HG03439 (cell line): ENCODE data around the gene KIAA1614.
"Not testable (repeated sequence)": the region's sequence is repeated elsewhere in the genome, so short reads cannot be mapped to it uniquely, and the experiment has no call there.

Experiments used
- ATAC-seq: cut with Tn5 transposase; IDR thresholded peaks from one replicate; pipeline ENCODE4 v1.9.1; 2021; ENCODE audit warnings: mild to moderate bottlenecking, moderate library complexity; ENCODE audit not compliant: unreplicated experiment

The KIAA1614 gene

DNA sequence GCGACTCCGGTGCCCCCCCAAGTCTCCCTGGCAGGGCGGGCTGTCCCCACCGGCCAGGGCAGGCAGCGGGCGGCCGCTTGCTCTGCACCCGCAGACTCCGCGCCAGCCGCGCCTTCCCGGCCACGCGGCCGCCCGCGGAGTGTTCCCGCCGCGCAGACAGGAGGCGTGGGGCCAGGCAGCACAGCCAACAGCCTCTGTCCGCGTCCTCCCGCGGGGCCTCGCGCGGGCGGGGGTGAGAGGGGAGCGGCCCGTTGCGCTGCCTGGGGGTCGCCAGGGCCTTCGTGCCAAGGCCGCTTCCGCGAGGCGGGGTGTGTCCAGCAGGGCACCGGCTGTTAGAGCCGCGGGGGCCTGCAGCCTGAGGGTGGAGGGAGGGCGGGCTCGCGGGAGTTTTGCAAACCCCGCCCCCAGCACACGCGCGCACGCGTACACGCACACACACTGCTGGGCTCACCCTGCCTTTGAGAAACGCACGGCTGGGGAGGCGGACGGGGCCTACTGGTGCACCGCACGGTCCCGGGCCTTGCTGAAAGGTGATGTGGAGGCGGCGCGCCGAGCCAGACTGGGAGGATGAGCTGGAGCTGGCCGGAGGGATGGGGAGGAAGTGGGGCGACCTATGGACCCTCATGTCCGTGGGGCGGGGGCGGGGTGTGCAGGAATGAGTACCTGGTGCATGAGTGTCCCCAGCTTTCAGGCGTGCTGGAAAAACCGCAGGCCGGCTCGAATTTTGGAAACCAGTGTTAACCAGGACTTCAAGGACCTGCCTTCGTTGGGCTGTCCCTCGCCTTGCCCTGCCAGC lies 41.5 kb downstream of the KIAA1614 start:
- ATAC-seq, result peak; percentile 71

DNA sequence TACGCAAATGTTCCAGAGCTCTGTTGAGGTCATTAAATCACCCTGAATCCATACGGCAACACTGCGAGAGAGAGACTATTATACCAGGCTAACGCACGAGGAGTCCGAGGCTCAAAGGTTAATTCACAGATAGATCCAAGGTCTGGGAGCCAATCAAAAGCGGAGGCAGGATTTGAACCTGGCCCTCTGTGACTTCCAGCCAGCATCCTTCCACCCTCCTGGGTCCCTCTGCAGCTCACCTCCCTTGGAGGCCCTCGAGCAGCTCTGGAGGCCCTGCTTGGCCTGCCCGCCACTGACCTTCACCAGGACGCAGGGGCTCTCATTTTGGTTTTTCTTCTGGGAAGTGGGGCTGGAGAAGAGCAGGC lies 42.1 kb downstream of the KIAA1614 start:
- ATAC-seq, result no peak

DNA sequence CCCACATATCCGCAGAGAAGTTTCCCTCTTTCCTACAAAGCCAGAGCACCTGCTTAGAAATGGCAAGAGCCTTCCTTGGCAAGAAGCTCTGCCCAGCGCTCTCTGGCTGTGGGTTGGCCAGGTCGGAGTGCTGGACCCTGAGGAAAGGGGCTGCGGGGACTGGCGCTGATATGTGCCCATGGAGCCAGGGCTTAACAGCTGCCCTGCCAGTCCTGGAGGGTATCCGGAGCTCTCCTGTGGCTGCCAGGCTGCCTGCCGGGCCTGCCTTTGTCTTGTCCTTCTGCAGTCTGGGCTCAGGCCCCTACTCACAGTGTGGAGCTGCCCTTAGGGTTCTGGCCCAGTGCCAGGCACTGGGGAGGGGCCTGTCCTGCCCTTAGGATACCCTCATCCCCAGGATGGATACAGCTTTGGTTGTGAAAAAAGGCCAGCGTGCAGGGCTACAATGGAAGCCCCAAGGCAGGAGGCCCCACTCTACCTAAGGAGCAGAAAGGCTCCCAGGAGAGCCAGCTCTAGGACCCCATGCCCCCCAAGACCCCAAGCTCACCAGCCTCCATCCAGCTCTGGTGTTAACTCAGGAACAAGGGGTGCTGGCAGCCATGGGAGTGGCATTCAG lies 43.4 kb downstream of the KIAA1614 start:
- ATAC-seq, result no peak

DNA sequence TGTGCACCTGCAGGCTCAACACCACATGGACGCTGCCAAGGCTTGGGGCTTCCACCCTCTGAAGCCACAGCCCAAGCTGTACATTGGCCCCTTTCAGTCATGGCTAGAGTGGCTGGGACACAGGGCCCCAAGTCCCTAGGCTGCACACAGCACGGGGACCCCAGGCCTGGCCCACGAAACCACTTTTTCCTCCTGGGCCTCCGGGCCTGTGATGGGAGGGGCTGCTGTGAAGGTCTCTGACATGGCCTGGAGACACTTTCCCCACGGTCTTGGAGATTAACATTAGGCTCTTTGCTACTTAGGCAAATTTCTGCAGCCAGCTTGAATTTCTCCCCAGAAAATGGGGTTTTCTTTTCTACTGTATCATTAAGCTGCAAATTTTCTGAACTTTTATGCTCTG lies 46.9 kb downstream of the KIAA1614 start:
- ATAC-seq, result not testable (repeated sequence)

DNA sequence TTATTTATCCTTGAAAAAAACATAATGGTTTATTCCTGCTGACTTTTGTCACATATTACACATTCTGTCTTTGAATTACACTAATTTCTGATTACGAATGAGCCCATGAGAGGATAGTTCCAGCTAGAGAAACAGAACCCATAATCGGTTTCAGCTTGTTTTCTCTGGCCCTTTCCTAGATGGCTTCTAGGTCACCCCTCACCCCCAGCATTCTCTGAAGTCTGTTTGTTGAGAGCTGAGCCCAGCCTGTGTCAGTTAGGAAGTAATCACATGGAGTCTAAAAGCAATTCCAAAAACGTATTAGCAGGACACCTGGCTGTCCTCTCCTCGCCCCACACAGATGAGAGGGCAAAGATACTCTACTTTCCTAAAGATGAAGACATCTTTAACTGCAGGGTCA lies 48.9 kb downstream of the KIAA1614 start:
- ATAC-seq, result no peak

DNA sequence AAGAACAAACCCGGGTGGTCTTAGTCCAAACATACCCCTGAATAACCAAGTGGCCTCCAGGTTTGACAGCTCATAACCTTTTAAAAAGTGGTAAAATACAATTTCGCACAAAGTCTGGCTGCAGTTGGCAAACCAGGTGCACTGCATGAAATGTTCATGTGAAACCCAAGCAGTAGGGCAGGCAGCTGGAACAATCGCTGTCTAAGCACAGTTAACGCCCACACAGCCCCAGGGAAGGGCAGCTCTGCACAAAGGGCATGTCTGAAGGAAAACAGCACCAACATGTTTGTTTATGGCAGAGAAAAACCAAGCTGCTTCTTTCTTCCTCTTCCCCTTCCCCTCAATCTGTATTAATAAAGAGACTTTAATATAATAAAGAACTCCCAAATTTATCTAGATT lies 49.5 kb downstream of the KIAA1614 start:
- ATAC-seq, result no peak

DNA sequence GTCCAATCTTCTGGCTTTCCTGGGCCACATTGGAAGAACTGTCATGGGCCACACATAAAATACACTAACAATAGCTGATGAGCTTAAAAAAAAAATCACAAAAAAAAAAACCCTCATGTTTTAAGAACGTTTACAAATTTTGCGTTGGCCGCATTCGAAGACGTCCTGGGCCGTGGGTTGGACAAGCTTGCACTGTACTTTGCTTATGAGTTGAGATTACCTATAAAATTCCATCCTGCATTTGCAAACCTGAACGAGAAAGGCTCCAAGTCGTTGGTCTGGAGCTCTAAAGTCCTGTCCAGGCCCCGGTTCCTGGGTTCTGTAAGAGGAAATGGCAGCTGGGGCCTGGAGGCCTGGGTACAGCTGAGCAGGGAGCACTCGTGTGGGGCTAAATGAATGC lies 51.4 kb downstream of the KIAA1614 start:
- no peak for ATAC-seq

DNA sequence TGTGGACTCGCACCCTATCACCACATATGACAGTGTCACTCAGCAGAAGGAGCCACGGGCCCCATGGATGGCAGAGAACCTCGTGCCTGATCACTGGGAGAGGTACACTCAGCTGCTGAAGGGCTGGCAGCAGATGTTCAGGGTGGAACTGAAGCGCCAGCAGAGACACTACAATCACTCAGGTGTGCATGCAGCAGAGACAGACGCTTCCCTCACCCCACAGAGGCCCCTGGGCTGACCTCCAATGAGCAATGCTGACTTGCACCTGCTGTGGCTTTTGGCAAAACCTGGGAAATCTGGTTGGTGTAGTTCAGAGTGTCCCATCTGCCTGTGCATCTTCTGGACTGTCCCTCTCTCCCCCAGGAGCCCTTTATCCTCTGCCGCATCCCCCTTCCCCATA lies 51.9 kb downstream of the KIAA1614 start:
- no peak for ATAC-seq

DNA sequence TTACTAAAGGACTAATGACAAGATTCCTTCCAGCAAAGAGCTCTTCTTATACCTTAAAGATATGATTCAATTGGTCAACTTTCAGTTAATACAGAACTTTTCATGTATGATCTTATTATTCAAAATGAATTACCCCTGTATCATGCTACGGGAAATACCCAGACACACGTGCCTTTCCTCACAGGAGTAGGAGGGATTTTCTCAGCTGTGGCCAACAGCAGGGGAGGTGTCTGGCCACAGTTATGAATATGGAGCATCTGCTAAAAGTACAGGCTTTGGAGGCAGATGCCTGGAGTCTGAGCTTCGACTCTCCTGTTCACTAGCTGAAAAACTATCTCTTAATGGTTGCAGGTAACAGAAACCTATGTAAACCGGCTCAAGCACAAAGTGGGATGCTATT lies 53.6 kb downstream of the KIAA1614 start:
- ATAC-seq, result no peak

DNA sequence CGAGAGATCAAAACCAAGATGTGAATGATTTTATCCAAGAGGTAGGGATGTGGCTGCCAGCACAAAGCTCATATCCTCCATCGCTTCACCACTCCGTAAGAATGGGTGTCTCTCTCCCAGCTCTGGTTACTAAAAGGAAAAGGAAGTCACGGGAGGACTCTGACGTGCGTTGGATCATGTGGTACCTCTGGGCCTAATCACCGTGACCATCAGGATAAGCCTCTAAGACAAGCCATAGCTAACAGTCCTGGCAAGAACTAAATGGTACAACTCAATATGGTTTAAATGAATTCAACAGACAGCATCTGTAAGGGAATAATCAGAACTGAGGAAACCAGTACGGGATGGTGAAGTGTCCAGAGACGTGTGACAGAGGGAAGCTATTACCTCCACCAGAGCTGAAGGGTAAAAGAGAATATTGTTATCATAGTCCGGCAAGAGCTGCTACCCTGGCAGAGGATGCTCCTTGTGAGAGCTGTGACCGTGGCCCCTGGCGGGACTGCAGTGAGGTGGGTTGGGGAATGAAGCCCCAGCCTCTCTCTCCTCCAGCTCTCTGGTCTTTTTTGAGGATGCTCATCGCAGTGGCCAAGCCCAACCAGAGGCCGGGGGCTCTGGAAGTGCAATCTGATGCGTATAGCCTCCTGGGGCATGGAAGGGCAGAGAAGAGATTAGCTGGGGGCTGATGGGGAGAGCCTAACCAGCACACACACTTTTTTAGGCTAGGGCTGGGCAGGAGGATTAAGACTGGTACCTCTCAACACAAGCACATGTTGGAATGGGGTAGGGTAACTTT lies 54.2 kb downstream of the KIAA1614 start:
- no peak for ATAC-seq

DNA sequence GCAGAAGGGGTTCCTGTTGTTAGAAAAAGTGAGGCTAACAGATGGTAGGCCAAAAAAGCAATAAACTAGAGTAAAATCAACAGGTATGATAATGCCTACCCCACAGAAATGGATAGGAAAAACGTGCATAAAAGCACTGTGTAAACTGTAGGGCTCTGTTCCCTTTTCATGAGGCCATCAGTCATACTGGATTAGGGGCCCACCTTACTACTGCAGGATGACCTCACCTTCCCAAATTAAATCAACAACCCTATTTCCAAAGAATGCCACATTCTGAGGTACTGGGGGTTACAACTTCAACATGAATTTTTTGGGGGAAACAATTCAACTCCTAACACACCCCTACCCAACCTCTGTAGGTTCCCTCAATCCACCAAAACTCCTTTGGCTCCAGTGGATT lies 54.9 kb downstream of the KIAA1614 start:
- no peak for ATAC-seq

DNA sequence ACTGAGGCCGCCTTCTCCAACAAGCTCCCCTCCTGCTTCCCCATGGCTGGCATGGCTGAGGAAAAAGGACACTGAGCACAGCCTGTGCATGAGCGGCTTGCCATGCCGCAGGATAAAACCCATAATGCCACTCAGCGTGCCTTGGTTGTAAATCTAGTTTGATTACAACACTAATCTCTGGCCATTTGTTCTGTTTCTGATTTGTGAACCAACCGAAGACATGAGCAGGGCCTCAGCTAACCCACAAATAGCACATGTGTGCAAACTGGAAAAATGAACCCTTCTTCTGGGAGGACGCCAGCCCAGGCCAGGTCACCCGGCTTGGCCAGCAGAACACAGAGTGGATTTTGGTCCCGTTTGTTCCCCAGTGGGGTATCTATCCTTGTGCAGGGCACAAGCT lies 56.1 kb downstream of the KIAA1614 start:
- ATAC-seq, result not testable (repeated sequence)

DNA sequence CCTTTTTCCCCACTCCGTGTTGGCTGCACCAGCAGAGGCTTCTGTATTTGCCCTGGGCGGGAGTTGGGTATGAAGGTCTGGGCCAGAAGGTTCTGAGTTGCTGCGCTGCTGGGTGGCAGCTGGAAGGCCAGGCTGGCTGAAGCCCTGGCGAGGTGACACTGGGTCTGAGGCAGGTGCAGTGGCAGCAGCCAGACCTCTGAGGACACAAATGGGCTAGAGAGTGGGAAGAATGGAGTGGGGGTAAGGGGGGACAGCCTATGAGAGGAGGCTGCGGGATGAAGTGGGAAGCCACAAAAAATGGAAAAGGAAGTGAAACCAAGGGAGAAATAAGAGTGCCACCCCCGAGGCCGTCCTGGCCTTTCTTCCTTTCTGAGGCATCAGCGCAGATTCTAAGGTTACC lies 56.7 kb downstream of the KIAA1614 start:
- no peak for ATAC-seq

DNA sequence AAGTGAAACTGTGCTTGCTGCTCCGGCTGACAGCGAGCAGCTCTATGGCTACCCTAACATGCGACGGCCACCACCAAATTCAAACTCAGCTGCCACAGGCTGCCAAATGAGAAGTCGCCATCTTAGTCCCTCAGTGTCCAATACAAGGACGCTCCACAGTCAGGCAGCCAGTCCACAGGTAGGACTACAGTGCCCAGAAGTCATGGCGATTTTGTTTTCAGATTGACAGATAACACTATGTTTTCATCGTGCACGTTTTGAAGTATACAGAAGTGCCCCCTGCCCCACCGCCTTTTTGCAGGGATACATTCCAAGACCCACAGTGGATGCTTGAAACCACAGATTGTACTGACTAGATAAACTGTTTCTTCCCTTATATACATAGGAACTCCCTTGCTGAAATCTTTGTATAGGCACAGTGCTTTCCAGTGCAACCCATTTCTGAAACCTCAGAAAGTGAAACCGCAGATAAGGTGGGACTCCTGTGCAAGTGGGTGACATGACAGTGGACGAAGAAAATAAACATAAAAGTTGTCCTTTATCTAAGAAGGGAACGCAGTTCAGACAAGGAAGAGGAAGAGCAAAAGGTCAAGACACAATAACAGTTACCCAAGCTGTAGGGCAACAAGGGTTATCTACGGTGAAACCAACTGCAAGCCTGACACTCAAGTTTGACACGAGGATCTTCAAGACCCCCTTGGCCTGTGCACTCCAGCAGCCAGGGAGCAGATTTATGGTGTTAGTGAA lies 57.8 kb downstream of the KIAA1614 start:
- ATAC-seq, result no peak

DNA sequence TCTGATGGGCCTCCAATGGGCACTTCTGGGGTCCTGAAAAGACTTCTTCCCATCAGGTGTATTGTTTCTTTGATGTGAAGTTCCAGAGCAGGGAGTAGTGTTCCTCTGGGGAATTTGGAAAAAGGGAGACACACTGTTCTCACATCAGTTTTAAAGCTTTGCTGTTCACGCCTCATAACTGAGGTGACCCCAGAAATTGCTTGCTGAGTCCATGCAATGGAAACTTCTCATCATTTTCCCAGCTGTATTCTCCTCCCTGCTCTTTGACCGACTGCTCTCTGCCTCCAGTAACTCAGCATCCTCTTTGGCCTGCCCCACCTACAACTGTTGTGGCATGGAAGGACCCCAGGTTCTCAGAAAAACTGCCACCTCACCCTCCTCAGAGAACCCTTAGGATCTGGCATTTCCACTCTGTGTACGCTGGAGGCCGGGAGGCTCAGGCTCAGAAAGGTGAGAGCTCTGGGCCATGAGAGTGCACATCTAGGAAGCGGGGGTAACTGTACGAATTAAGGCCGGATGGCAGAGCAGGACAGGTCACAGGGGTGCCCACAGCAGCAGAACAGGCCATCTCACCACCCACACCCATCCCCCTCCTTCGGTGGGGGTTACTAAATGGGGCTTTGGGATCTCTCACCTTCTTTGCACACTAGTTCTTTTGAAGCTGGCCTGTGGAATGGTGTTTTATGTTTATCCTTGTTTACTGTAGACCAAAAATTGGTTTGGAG lies 58.7 kb downstream of the KIAA1614 start:
- ATAC-seq, result no peak

DNA sequence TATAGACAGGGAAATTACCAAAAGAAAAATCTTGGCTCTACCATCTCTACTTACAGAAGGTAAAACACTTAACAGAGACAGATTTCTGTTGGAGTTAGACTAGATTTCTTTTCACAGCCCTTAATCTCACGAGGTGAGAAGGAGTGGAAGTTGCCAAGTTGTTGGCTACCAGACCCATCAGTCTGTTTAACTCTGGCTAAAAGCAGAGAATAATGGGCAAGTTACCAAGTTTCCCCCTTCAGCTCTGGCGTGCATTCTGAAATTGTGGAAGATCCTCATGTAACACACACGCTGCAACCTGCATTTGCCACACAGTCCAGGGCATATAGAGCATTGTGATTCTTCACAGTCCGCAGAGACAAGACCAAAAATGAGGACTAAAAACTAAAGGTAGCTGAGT lies 60.7 kb downstream of the KIAA1614 start:
- ATAC-seq, result no peak

DNA sequence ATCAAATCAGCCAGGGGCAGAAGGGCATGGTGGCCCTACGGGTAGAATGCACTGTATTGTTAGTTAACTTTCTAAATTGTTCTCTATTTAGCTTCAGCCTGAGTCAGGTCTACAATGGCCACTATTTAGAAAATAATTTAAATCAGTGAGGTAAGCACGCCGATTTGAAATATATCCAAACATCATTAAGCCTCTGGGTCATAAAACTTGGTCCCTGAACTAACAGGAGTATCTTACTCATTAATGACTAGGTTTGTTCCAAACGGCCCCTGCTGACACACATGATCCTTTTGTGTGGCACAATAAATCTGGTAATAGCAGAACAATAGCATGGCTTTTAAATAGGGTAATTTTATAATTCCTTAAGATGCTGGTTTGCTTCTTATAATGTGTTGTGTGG lies 61.5 kb downstream of the KIAA1614 start:
- no peak for ATAC-seq

DNA sequence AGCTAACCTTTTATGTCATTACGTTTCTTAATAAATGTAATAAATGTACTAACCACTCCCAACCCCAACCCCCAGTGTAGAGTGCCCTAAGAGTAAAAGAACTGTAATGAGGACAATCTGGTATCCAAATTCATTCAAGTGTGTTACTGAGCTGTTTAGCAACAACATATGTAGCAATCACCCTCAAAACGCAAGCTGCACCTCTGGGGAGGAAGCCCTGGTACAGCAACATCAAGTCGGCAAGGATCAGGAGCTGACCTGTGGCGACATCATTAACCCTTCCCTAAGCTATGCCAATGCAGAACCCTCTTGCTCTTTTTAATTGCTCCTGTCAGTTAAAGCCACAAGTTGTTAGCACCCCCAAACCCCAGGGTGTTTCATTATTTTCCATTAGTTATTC lies 62.9 kb downstream of the KIAA1614 start:
- ATAC-seq, result no peak

DNA sequence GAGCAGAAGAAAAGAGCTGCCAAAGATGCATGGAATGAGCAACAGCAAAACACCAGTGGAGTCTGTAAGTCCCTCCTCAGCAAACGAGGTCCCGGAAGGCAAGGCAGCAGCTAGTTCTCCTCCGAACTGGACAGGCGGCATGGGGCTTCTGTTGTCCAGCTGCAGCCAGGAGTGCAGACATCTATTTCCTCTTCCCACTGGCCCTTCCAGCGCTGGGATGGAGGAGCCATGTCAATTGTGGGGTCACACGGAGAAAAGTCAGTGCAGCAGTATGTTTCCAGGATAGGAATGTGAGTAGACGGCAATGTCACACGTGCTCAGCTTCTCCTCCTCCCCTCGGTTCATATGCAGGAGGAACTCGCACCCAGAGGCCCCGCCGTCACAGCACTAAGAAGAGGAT lies 63.5 kb downstream of the KIAA1614 start:
- no peak for ATAC-seq

DNA sequence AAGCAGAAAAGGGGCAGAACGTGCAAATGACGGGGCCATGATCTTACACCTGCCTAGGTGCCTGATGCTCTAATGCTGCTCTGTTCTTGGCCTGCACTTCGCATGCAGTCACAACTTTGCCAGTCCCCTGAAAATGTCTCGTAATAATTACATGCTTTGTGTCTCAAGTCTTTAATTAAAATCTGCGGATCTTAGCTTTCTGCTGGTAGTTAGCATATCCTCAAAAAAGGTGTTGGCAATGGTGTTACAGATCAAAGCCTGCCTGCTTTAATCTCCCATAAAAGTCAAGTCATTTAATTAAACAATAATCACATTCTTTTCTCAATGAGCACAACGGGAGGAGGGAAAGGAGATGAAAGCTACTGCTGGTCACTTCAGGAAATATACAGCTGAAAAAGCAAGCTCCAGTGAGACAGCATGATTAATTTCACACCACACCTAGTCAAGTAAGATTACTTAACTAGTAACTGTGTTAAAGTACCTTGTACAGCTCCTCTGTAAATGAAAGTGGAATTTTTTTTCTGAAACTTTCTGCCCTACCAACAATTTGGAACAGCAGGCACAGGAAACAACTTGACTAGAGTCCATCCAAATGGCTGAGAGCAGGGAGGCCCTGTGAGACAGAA lies 64.1 kb downstream of the KIAA1614 start:
- no peak for ATAC-seq
